IMR-90 (cell line): ENCODE results near the gene TMEM184B. TPM values are rescaled to one million over a fixed set of nuclear protein-coding genes. Genes with fewer than 3 reads are reported as not detected.
"Not testable (repeated sequence)": the region's sequence is repeated elsewhere in the genome, so short reads cannot be mapped to it uniquely, and the experiment has no call there.

Experiments used
- ATAC-seq: fragments of 200-7000 bp; cut with Tn5 transposase; 2 replicates; pipeline ENCODE4 v1.9.1; 2020; ENCODE audit warnings: low read depth, mild to moderate bottlenecking, moderate library complexity
- BruUV-seq: library from RNA; stranded (reverse); fragments of 400-500 nt; replicated peaks from 2 replicates; lab custom pipeline; 2021; lab: Mats Ljungman, UMichigan
- CTCF ChIA-PET: fragments of 300-600 bp; formaldehyde crosslinking; extraction: SDS; loops from one replicate; lab custom pipeline; 2021; ENCODE audit warnings: antibody characterized with exemption; lab: Yijun Ruan, JAX
- POLR2A ChIA-PET: fragments of 300-600 bp; sonication (Branson Sonifier 250); formaldehyde crosslinking; loops from one replicate; lab custom pipeline; 2022; ENCODE audit warnings: antibody characterized with exemption; ENCODE audit not compliant: unreplicated experiment; lab: Charles Lee
- DNase-seq: peaks from one replicate; pipeline ENCODE4 v3.0.0; 2013
- H2AFZ ChIP-seq: replicated peaks from 2 replicates; pipeline ENCODE3; 2013; ENCODE audit warnings: low read length, mild to moderate bottlenecking; ENCODE audit not compliant: poor library complexity
- H2AK5ac ChIP-seq: 2 replicates; pipeline ENCODE4 v1.6.1; 2013; ENCODE audit warnings: low read depth, low read length, inconsistent platforms
- H2AK9ac ChIP-seq: replicated peaks from 2 replicates; pipeline ENCODE3; 2013; ENCODE audit warnings: mild to moderate bottlenecking, low read depth, low read length, moderate library complexity; ENCODE audit not compliant: poor library complexity
- H2BK120ac ChIP-seq: 2 replicates; pipeline ENCODE4 v1.6.1; 2013; ENCODE audit warnings: low read depth, low read length, inconsistent platforms
- H2BK15ac ChIP-seq: 3 replicates; pipeline ENCODE4 v1.6.1; 2013; ENCODE audit warnings: low read depth, low read length, inconsistent platforms
- H2BK20ac ChIP-seq: 2 replicates; pipeline ENCODE4 v1.6.1; 2013; ENCODE audit warnings: low read depth, mild to moderate bottlenecking, inconsistent platforms, low read length, moderate library complexity
- H2BK5ac ChIP-seq: 2 replicates; pipeline ENCODE4 v1.6.1; 2013; ENCODE audit warnings: mild to moderate bottlenecking, low read depth, low read length, inconsistent platforms; ENCODE audit not compliant: poor library complexity, severe bottlenecking
- H3K14ac ChIP-seq: replicated peaks from 2 replicates; pipeline ENCODE4 v1.6.1; 2013; ENCODE audit warnings: low read depth, low read length, inconsistent platforms
- H3K18ac ChIP-seq: 2 replicates; pipeline ENCODE4 v1.6.1; 2013; ENCODE audit warnings: low read depth, low read length, control low read depth
- H3K23ac ChIP-seq: 2 replicates; pipeline ENCODE4 v1.6.1; 2013; ENCODE audit warnings: low read depth, low read length, inconsistent platforms
- H3K27ac ChIP-seq: 2 replicates; pipeline ENCODE4 v1.5.1; 2013; ENCODE audit warnings: mild to moderate bottlenecking, control low read depth, low read length; ENCODE audit not compliant: insufficient read depth
- H3K27me3 ChIP-seq: 2 replicates; pipeline ENCODE4 v1.6.1; 2013; ENCODE audit warnings: low read length; ENCODE audit not compliant: control insufficient read depth, insufficient read depth
- H3K36me3 ChIP-seq: 2 replicates; pipeline ENCODE4 v1.6.1; 2013; ENCODE audit warnings: low read length, mixed read lengths; ENCODE audit not compliant: control insufficient read depth, insufficient read depth
- H3K4ac ChIP-seq: 2 replicates; pipeline ENCODE4 v1.6.1; 2013; ENCODE audit warnings: low read depth, low read length, inconsistent platforms
- H3K4me1 ChIP-seq: 2 replicates; pipeline ENCODE4 v1.6.1; 2013; ENCODE audit warnings: low read length, mixed read lengths; ENCODE audit not compliant: control insufficient read depth, insufficient read depth
- H3K4me2 ChIP-seq: 2 replicates; pipeline ENCODE4 v1.6.1; 2013; ENCODE audit warnings: low read depth, mild to moderate bottlenecking, control low read depth, low read length, moderate library complexity
- H3K4me3 ChIP-seq: 2 replicates; pipeline ENCODE4 v1.5.1; 2013; ENCODE audit warnings: low read depth, mild to moderate bottlenecking, control low read depth, low read length, moderate library complexity; ENCODE audit not compliant: insufficient read depth
- H3K56ac ChIP-seq: 2 replicates; pipeline ENCODE4 v1.6.1; 2013; ENCODE audit warnings: low read length, inconsistent platforms; ENCODE audit not compliant: insufficient read depth; ENCODE audit errors: extremely low read depth
- H3K79me1 ChIP-seq, 2 experiments: 2 replicates each; pipeline ENCODE4 v1.6.1; 2013; ENCODE audit warnings: low read length in 2 of 2, inconsistent platforms in 1 of 2, low read depth in 1 of 2
- H3K9ac ChIP-seq: 2 replicates; pipeline ENCODE4 v1.6.1; 2013; ENCODE audit warnings: low read depth, low read length, control low read depth
- H3K9me1 ChIP-seq: 2 replicates; pipeline ENCODE4 v1.6.1; 2013; ENCODE audit warnings: low read length, inconsistent platforms; ENCODE audit not compliant: insufficient read depth
- H3K9me3 ChIP-seq: 2 replicates; pipeline ENCODE4 v1.6.1; 2013; ENCODE audit warnings: low read length; ENCODE audit not compliant: control insufficient read depth, insufficient read depth
- H4K20me1 ChIP-seq: 2 replicates; pipeline ENCODE4 v1.6.1; 2013; ENCODE audit warnings: low read length, inconsistent platforms; ENCODE audit not compliant: insufficient read depth
- H4K5ac ChIP-seq: 2 replicates; pipeline ENCODE4 v1.6.1; 2013; ENCODE audit warnings: mild to moderate bottlenecking, low read depth, low read length, control low read depth
- H4K8ac ChIP-seq, 2 experiments: 2 replicates each; pipeline ENCODE4 v1.6.1; 2013; ENCODE audit warnings: low read depth in 2 of 2, low read length in 2 of 2, control low read depth in 1 of 2, inconsistent platforms in 1 of 2
- H4K91ac ChIP-seq: 2 replicates; pipeline ENCODE4 v1.6.1; 2013; ENCODE audit warnings: low read depth, low read length, inconsistent platforms; ENCODE audit not compliant: insufficient read depth
- WGBS, 2 experiments: methylation state at CpG; one replicate each; pipeline versions ENCODE4 v1.1.5 to v1.1.7; 2013; ENCODE audit warnings: missing lambda C conversion rate in 2 of 2; ENCODE audit not compliant: insufficient read length in 1 of 2; ENCODE audit errors: extremely low coverage in 2 of 2; 5-methylcytosine and 5-hydroxymethylcytosine counted together
- dilution Hi-C: fragments of 300-500 bp; cut with HindIII; formaldehyde crosslinking; loops from one replicate; pipeline ENCODE4 v1.14.3; 2018; ENCODE audit warnings: low sequenced_read_pairs; ENCODE audit not compliant: unreplicated experiment
- in situ Hi-C: fragments of 300-500 bp; cut with MboI; formaldehyde crosslinking; loops from 3 replicates; pipeline ENCODE4 v1.14.3; 2019; ENCODE audit warnings: low sequenced_read_pairs, inconsistent platforms, mixed read lengths
- intact Hi-C: fragments of 100-400 bp; cut with micrococcal nuclease; formaldehyde crosslinking; loops from 2 replicates; pipeline ENCODE4 v1.10.0; 2022
- polyA plus RNA-seq, 3 experiments: library from polyadenylated mRNA; depleted of rRNA; stranded (reverse); fragments of >200 nt; gene quantifications; 2 replicates each; pipeline ENCODE4 v1.2.3, GENCODE V29; 2012; ENCODE audit warnings: low replicate concordance in 1 of 3
- total RNA-seq: library from RNA; depleted of rRNA; stranded (reverse); fragments of >200 nt; gene quantifications from 2 replicates; pipeline ENCODE4 v1.2.3, GENCODE V29; 2012

The TMEM184B gene
- total and polyA plus RNA-seq, 2 of the 4 experiments (the other 2 are of a cell fraction), result 9.1 to 81.1 TPM

- H4K20me1 ChIP-seq, H3K23ac ChIP-seq, H2BK5ac ChIP-seq, intact Hi-C loops, H3K9ac ChIP-seq, H4K8ac ChIP-seq, H3K27me3 ChIP-seq, dilution Hi-C loops, H2BK120ac ChIP-seq, H3K14ac ChIP-seq, CTCF ChIA-PET, H2BK15ac ChIP-seq, H3K4me2 ChIP-seq, H3K4me3 ChIP-seq, H2AFZ ChIP-seq, H3K18ac ChIP-seq, POLR2A ChIA-PET, ATAC-seq, H4K5ac ChIP-seq, DNase-seq, H4K91ac ChIP-seq, H2BK20ac ChIP-seq, H3K56ac ChIP-seq, H3K4ac ChIP-seq, H2AK9ac ChIP-seq, H2AK5ac ChIP-seq, in situ Hi-C loops, H3K9me3 ChIP-seq, BruUV-seq, H3K27ac ChIP-seq: not testable (repeated sequence)
- peaks cover 65% of the 10 kb centered on the region for H3K36me3 ChIP-seq
- H3K79me1 ChIP-seq, result peaks cover 25 to 94% of the 10 kb centered on the region in 2 experiments
- H3K9me1 ChIP-seq, result peaks cover 29% of the 10 kb centered on the region
- H3K4me1 ChIP-seq, result peaks cover 16% of the 10 kb centered on the region
- 96% methylated on average over 5 of the region's 10 CpGs; no CpG with 5 or more reads in 1 of the 2 experiments for WGBS, 2 experiments
Measured at GRCh38 chr22:38233856-38234255, 39.0 kb downstream of the TMEM184B start.
